Neuronal stem cell (in vitro differentiated cells): ENCODE measurements around the gene LRRC28.

ENCODE experiments used
- DNase-seq: peaks from one replicate; pipeline ENCODE4 v3.0.0-alpha.2; 2013; ENCODE audit warnings: low spot score
- H2AFZ ChIP-seq: one replicate; pipeline ENCODE4 v1.6.1; 2013; ENCODE audit warnings: mild to moderate bottlenecking, low read length, inconsistent platforms
- H2AK5ac ChIP-seq: 2 replicates; pipeline ENCODE4 v1.6.1; 2013; ENCODE audit warnings: low read depth, mild to moderate bottlenecking, inconsistent platforms, low read length, moderate library complexity, mixed read lengths
- H2BK120ac ChIP-seq: 2 replicates; pipeline ENCODE4 v1.6.1; 2013; ENCODE audit warnings: low read depth, mild to moderate bottlenecking, inconsistent platforms, low read length, moderate library complexity, mixed read lengths
- H2BK12ac ChIP-seq: one replicate; pipeline ENCODE4 v1.6.1; 2013; ENCODE audit warnings: low read length, inconsistent platforms
- H2BK15ac ChIP-seq: 2 replicates; pipeline ENCODE4 v1.6.1; 2013; ENCODE audit warnings: mild to moderate bottlenecking, low read length, inconsistent platforms, mixed read lengths
- H2BK5ac ChIP-seq: one replicate; pipeline ENCODE4 v1.6.1; 2013; ENCODE audit warnings: inconsistent platforms, mild to moderate bottlenecking, low read length, moderate library complexity
- H3K14ac ChIP-seq: one replicate; pipeline ENCODE4 v1.6.1; 2013; ENCODE audit warnings: low read length, inconsistent platforms
- H3K18ac ChIP-seq: 2 replicates; pipeline ENCODE4 v1.6.1; 2013; ENCODE audit warnings: low read length, inconsistent platforms
- H3K23ac ChIP-seq: 2 replicates; pipeline ENCODE4 v1.6.1; 2013; ENCODE audit warnings: low read depth, mild to moderate bottlenecking, mixed read lengths, low read length, inconsistent platforms; ENCODE audit not compliant: poor library complexity
- H3K27ac ChIP-seq: replicated peaks from 3 replicates; pipeline ENCODE4 v1.5.1; 2013; ENCODE audit warnings: low read length, inconsistent platforms
- H3K27me3 ChIP-seq, 3 experiments: 2 replicates each; pipeline ENCODE4 v1.6.1; 2013; ENCODE audit warnings: low read length in 3 of 3, mild to moderate bottlenecking in 2 of 3, inconsistent platforms in 1 of 3, low read depth in 1 of 3, mixed read lengths in 1 of 3, moderate library complexity in 1 of 3; ENCODE audit not compliant: control insufficient read depth in 3 of 3, insufficient read depth in 3 of 3
- H3K36me3 ChIP-seq, 2 donors: replicated peaks in 1 of 2; 2 replicates each; pipeline ENCODE4 v1.6.1; 2013; ENCODE audit warnings: low read length in 2 of 2; ENCODE audit not compliant: control insufficient read depth in 2 of 2, insufficient read depth in 2 of 2
- H3K4ac ChIP-seq: 2 replicates; pipeline ENCODE4 v1.6.1; 2013; ENCODE audit warnings: inconsistent platforms, mild to moderate bottlenecking, low read length, moderate library complexity
- H3K4me1 ChIP-seq, 2 donors: 1 replicate in 1 of 2; 2 replicates in 1 of 2; pipeline ENCODE4 v1.6.1; 2013; ENCODE audit warnings: low read length in 2 of 2, low read depth in 1 of 2; ENCODE audit not compliant: control insufficient read depth in 2 of 2, insufficient read depth in 1 of 2
- H3K4me2 ChIP-seq: one replicate; pipeline ENCODE4 v1.6.1; 2013; ENCODE audit warnings: mild to moderate bottlenecking, low read length, inconsistent platforms; ENCODE audit not compliant: insufficient read depth, poor library complexity, severe bottlenecking
- H3K4me3 ChIP-seq, 2 donors: 2 replicates each; pipeline ENCODE4 v1.5.1; 2013; ENCODE audit warnings: low read length in 2 of 2, mild to moderate bottlenecking in 2 of 2, inconsistent platforms in 1 of 2, moderate library complexity in 1 of 2
- H3K79me1 ChIP-seq: one replicate; pipeline ENCODE4 v1.6.1; 2013; ENCODE audit warnings: low read depth, mild to moderate bottlenecking, inconsistent platforms, low read length, moderate library complexity
- H3K9ac ChIP-seq: one replicate; pipeline ENCODE4 v1.6.1; 2013; ENCODE audit warnings: mild to moderate bottlenecking, low read depth, low read length, inconsistent platforms; ENCODE audit not compliant: poor library complexity
- H3K9me3 ChIP-seq, 2 donors: replicated peaks in 1 of 2; 2 replicates each; pipeline versions ENCODE3 to v1.6.1; 2013; ENCODE audit warnings: low read length in 2 of 2, mild to moderate bottlenecking in 2 of 2, inconsistent platforms in 1 of 2, low read depth in 1 of 2, mixed read lengths in 1 of 2, moderate library complexity in 1 of 2; ENCODE audit not compliant: control insufficient read depth in 2 of 2, insufficient read depth in 1 of 2
- H4K8ac ChIP-seq: one replicate; pipeline ENCODE4 v1.6.1; 2013; ENCODE audit warnings: low read depth, mild to moderate bottlenecking, inconsistent platforms, low read length, moderate library complexity
- H4K91ac ChIP-seq: one replicate; pipeline ENCODE4 v1.6.1; 2013; ENCODE audit warnings: low read length, low read depth, mild to moderate bottlenecking, inconsistent platforms; ENCODE audit not compliant: poor library complexity
- WGBS, 2 donors: extraction: QIAGEN DNeasy Blood & Tissue Kit; methylation state at CpG; one replicate each; pipeline ENCODE4 v1.1.7; 2013; ENCODE audit warnings: missing lambda C conversion rate in 2 of 2, mixed read lengths in 1 of 2; ENCODE audit not compliant: insufficient read length in 2 of 2, insufficient replicate concordance in 1 of 2; ENCODE audit errors: extremely low coverage in 2 of 2; 5-methylcytosine and 5-hydroxymethylcytosine counted together

The LRRC28 gene

GRCh38 chr15:99241752-99242151, 9.5 kb upstream of the LRRC28 start:
- H3K4me2 ChIP-seq: no peak overlapping the region
- no peaks in the 10 kb centered on the region for H3K4me1 ChIP-seq
- no peak for DNase-seq
- no peak overlapping the region for H3K18ac ChIP-seq
- H3K4me3 ChIP-seq: no peak overlapping the region
- H2BK5ac ChIP-seq: no peak overlapping the region
- H3K4ac ChIP-seq: no peak overlapping the region
- H3K36me3 ChIP-seq: peaks cover 2 to 45% of the 10 kb centered on the region in 2 donors
- no peak overlapping the region for H3K14ac ChIP-seq
- no CpG with 5 or more reads among the region's 9 CpGs for WGBS, 2 donors
- H4K91ac ChIP-seq: no peak overlapping the region
- H2BK12ac ChIP-seq: no peak overlapping the region
- H3K9ac ChIP-seq: no peak overlapping the region
- no peak overlapping the region for H2AK5ac ChIP-seq
- H3K23ac ChIP-seq: no peak overlapping the region
- no peak overlapping the region for H2BK15ac ChIP-seq
- no peak overlapping the region for H3K27ac ChIP-seq
- H3K27me3 ChIP-seq: no peaks in the 10 kb centered on the region
- no peak overlapping the region for H2BK120ac ChIP-seq
- no peak overlapping the region for H4K8ac ChIP-seq
- no peaks in the 10 kb centered on the region for H3K79me1 ChIP-seq
- no peaks in the 10 kb centered on the region for H3K9me3 ChIP-seq
- H2AFZ ChIP-seq: no peak overlapping the region

GRCh38 chr15:99244306-99244705, 7.0 kb upstream of the LRRC28 start:
- no peak overlapping the region for H4K8ac ChIP-seq
- no peak overlapping the region for H2AFZ ChIP-seq
- H3K23ac ChIP-seq: no peak overlapping the region
- no peak overlapping the region for H4K91ac ChIP-seq
- WGBS, 2 donors: no CpG with 5 or more reads among the region's 4 CpGs
- H3K14ac ChIP-seq: no peak overlapping the region
- no peak overlapping the region for H2BK5ac ChIP-seq
- no peak overlapping the region for H2BK15ac ChIP-seq
- H3K27me3 ChIP-seq: no peaks in the 10 kb centered on the region
- no peak overlapping the region for H3K9ac ChIP-seq
- no peak overlapping the region for H2BK12ac ChIP-seq
- H3K4me3 ChIP-seq: no peak overlapping the region
- H3K27ac ChIP-seq: no peak overlapping the region
- H2AK5ac ChIP-seq: no peak overlapping the region
- H3K18ac ChIP-seq: no peak overlapping the region
- no peak overlapping the region for H2BK120ac ChIP-seq
- no peaks in the 10 kb centered on the region for H3K9me3 ChIP-seq
- H3K36me3 ChIP-seq: peaks cover 0 to 37% of the 10 kb centered on the region in 2 donors
- no peak overlapping the region for H3K4me2 ChIP-seq
- no peaks in the 10 kb centered on the region for H3K79me1 ChIP-seq
- H3K4me1 ChIP-seq: peaks cover 2% of the 10 kb centered on the region in 2 donors
- DNase-seq: no peak
- H3K4ac ChIP-seq: no peak overlapping the region

- H3K4me2 ChIP-seq: no peak overlapping the region
- no peak overlapping the region for H2BK15ac ChIP-seq
- WGBS, 2 donors: no CpG with 5 or more reads among the region's 3 CpGs
- no peak overlapping the region for H3K14ac ChIP-seq
- H3K27ac ChIP-seq: no peak overlapping the region
- DNase-seq: no peak
- no peaks in the 10 kb centered on the region for H3K9me3 ChIP-seq
- H3K23ac ChIP-seq: no peak overlapping the region
- no peak overlapping the region for H2AFZ ChIP-seq
- no peaks in the 10 kb centered on the region for H3K79me1 ChIP-seq
- no peak overlapping the region for H4K91ac ChIP-seq
- no peak overlapping the region for H2AK5ac ChIP-seq
- H3K4ac ChIP-seq: no peak overlapping the region
- no peak overlapping the region for H3K18ac ChIP-seq
- H2BK120ac ChIP-seq: no peak overlapping the region
- H3K36me3 ChIP-seq: peaks cover 0 to 14% of the 10 kb centered on the region in 2 donors
- no peak overlapping the region for H4K8ac ChIP-seq
- H3K9ac ChIP-seq: no peak overlapping the region
- peaks cover 2 to 6% of the 10 kb centered on the region in 2 donors for H3K4me1 ChIP-seq
- H3K4me3 ChIP-seq: no peak overlapping the region
- no peak overlapping the region for H2BK5ac ChIP-seq
- no peak overlapping the region for H2BK12ac ChIP-seq
- H3K27me3 ChIP-seq: no peaks in the 10 kb centered on the region
Measured at GRCh38 chr15:99247062-99247461, 4.2 kb upstream of the LRRC28 start.

GRCh38 chr15:99248000-99248715, 3.1 kb upstream of the LRRC28 start:
- H3K4me3 ChIP-seq: peak overlapping the region in 1 of 2 donors; percentile 69
- H2BK15ac ChIP-seq: no peak overlapping the region
- H3K23ac ChIP-seq: no peak overlapping the region
- no peak overlapping the region for H2AK5ac ChIP-seq
- no peak overlapping the region for H4K8ac ChIP-seq
- H2AFZ ChIP-seq: peak overlapping the region; percentile 5
- WGBS, 2 donors: no CpG with 5 or more reads among the region's 7 CpGs
- DNase-seq: no peak
- H2BK12ac ChIP-seq: no peak overlapping the region
- H3K18ac ChIP-seq: no peak overlapping the region
- peaks cover 2 to 8% of the 10 kb centered on the region in 2 donors for H3K4me1 ChIP-seq
- H4K91ac ChIP-seq: no peak overlapping the region
- H3K27me3 ChIP-seq: peaks cover 0 to 3% (median 0%) of the 10 kb centered on the region in 3 experiments
- H3K9ac ChIP-seq: no peak overlapping the region
- no peak overlapping the region for H3K4me2 ChIP-seq
- H3K9me3 ChIP-seq: no peaks in the 10 kb centered on the region
- peaks cover 0 to 14% of the 10 kb centered on the region in 2 donors for H3K36me3 ChIP-seq
- no peak overlapping the region for H2BK5ac ChIP-seq
- H3K14ac ChIP-seq: no peak overlapping the region
- no peak overlapping the region for H3K4ac ChIP-seq
- no peak overlapping the region for H3K27ac ChIP-seq
- H3K79me1 ChIP-seq: no peaks in the 10 kb centered on the region
- H2BK120ac ChIP-seq: no peak overlapping the region
